Measurements from ENCODE around the gene AS3MT.

DNA sequence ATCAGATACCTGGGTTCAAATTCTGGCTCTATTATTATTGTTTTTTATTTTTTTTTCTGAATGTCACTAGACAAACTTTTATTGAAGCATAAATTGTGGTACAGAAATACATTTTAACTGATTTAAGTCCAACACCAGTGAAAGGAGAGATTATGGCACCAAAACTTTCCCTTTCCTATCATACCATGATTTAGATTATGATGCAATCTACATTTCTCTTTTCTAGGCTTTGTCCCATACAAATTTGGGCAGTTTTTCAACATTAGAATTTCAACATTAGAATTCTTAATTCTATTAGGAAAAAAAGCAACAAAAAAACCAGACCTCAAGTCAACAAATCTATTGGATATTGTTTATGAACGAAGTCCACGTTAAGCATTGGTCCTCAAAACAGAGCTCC, 11.0 kb downstream of the AS3MT start:
- no peak for TF ChIP-seq EZH2 (IDR thresholded peaks at IDR 0.05; ENCODE audit: insufficient read depth, poor library complexity, severe bottlenecking)
- no peak for TF ChIP-seq EZH2phosphoT487 (IDR thresholded peaks at IDR 0.05; ENCODE audit: insufficient read depth, low read depth)
